Activated CD8-positive, alpha-beta memory T cell treated with anti-CD3 and anti-CD28 coated beads, Interleukin-2, amount 50 U/mL, for 24 hours (primary cell): ENCODE measurements around the gene PPM1B.
"Not testable (repeated sequence)": the region's sequence is repeated elsewhere in the genome, so short reads cannot be mapped to it uniquely, and the experiment has no call there.

ENCODE experiments used
- DNase-seq: peaks from one replicate; pipeline ENCODE4 v3.0.0-alpha.2; 2020; ENCODE audit errors: extremely low read depth

PPM1B gene

GRCh38 chr2:44254023-44254422 lies 85.3 kb downstream of the PPM1B start:
- DNase-seq, result no peak

GRCh38 chr2:44255704-44256103 lies 87.0 kb downstream of the PPM1B start:
- DNase-seq, result not testable (repeated sequence)

GRCh38 chr2:44257802-44258201 lies 89.1 kb downstream of the PPM1B start:
- DNase-seq, result not testable (repeated sequence)

DNA sequence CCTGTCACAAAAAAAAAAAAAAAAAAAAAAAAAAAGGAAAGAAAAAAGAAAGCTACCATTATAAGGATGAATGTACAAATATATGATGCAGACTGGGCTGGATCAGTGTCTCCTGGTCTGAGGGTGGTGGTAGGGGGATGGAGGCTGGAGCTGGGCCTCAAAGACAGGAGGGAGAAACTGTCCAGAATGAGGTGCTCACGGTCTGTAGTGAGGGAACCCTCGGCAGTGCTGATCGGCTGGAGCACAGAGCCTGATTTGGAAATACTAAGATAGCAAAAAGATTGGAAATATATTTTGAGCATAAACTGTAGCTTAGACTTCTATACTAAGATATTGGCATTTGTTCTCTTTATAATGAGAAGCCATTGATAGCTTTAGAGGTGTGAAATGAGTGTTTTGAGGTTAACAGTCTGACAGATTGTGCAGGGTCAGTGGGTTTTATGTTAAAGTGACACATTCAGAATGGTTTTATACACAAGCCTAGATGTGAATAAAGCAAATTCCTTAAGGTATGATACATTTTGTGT lies 98.7 kb downstream of the PPM1B start:
- no peak for DNase-seq

GRCh38 chr2:44267796-44268648 lies 99.3 kb downstream of the PPM1B start:
- DNase-seq, result no peak

- no peak for DNase-seq
These were observed 101.2 kb downstream of the PPM1B start for GRCh38 chr2:44269831-44270230.

GRCh38 chr2:44271296-44271695 lies 102.6 kb downstream of the PPM1B start:
- no peak for DNase-seq

- no peak for DNase-seq
These were observed 104.4 kb downstream of the PPM1B start for GRCh38 chr2:44273076-44273475.

- no peak for DNase-seq
These were observed 104.9 kb downstream of the PPM1B start for GRCh38 chr2:44273596-44273995.

GRCh38 chr2:44275927-44276303 lies 107.2 kb downstream of the PPM1B start:
- no peak for DNase-seq

- DNase-seq, result no peak
These were observed 108.9 kb downstream of the PPM1B start for GRCh38 chr2:44277541-44277940.

GRCh38 chr2:44280869-44281268 lies 112.2 kb downstream of the PPM1B start:
- DNase-seq, result no peak
